Heart left ventricle (tissue), 16 donors: Measurements from ENCODE around the gene ID1. TPM values are rescaled to one million over a fixed set of nuclear protein-coding genes. Genes with fewer than 3 reads are reported as not detected.

Experiments
- ATAC-seq, 4 donors: fragments of 200-7000 bp; cut with Tn5 transposase; one replicate each; pipeline ENCODE4 v1.9.1; 2020 to 2022; ENCODE audit warnings: moderate library complexity in 4 of 4, mild to moderate bottlenecking in 3 of 4, moderate number of reproducible peaks in 1 of 4
- DNase-seq, 5 donors: peaks; one replicate each; pipeline ENCODE4 v3.0.0-alpha.2; 2020
- H3K27ac ChIP-seq, 12 donors: fragments of 200-600 bp; sonication (generic) in 4 of 12; one replicate each; pipeline versions ENCODE4 v1.5.0 to v1.8.0; 2016 to 2022; ENCODE audit warnings: mild to moderate bottlenecking in 2 of 12
- H3K27me3 ChIP-seq, 9 donors: fragments of 200-600 bp; sonication (generic) in 2 of 9; one replicate each; pipeline versions ENCODE4 v1.5.1 to v1.8.0; 2016 to 2022; ENCODE audit warnings: mild to moderate bottlenecking in 3 of 9
- H3K36me3 ChIP-seq, 9 donors: fragments of 200-600 bp; sonication (generic) in 2 of 9; one replicate each; pipeline versions ENCODE4 v1.5.0 to v1.8.0; 2018 to 2022; ENCODE audit warnings: mild to moderate bottlenecking in 2 of 9
- H3K4me1 ChIP-seq, 12 donors: fragments of 200-600 bp; sonication (generic) in 4 of 12; one replicate each; pipeline versions ENCODE4 v1.5.0 to v1.8.0; 2016 to 2022; ENCODE audit warnings: mild to moderate bottlenecking in 3 of 12
- H3K4me3 ChIP-seq, 12 donors: fragments of 200-600 bp; sonication (generic) in 4 of 12; one replicate each; pipeline versions ENCODE4 v1.5.0 to v1.8.0; 2017 to 2022; ENCODE audit warnings: mild to moderate bottlenecking in 9 of 12, moderate library complexity in 4 of 12
- H3K9me3 ChIP-seq, 12 donors: fragments of 200-600 bp; sonication (generic) in 4 of 12; one replicate each; pipeline versions ENCODE4 v1.5.0 to v1.8.0; 2016 to 2022; ENCODE audit warnings: mild to moderate bottlenecking in 1 of 12
- POLR2A ChIP-seq, 2 donors: fragments of 450-650 bp; IDR thresholded peaks; one replicate each; pipeline ENCODE4 v1.6.1; 2017; ENCODE audit warnings: antibody characterized with exemption in 2 of 2, mild to moderate bottlenecking in 2 of 2, moderate library complexity in 2 of 2
- WGBS, 4 donors: extraction: QIAGEN DNeasy Blood & Tissue Kit in 2 of 4; methylation state at CpG; one replicate each; pipeline versions ENCODE4 v1.1.5 to v1.1.7; 2013 to 2018; 5-methylcytosine and 5-hydroxymethylcytosine counted together
- intact Hi-C, 10 donors: fragments of 100-400 bp; cut with DNase I; formaldehyde crosslinking; loops; one replicate each; pipeline versions ENCODE4 v1.11.1 to v1.14.2; 2022
- polyA plus RNA-seq, 2 donors: library from polyadenylated mRNA; stranded (reverse); fragments of 200-250 nt; gene quantifications; one replicate each; pipeline ENCODE4 v1.2.3, GENCODE V29; 2013
- total RNA-seq, 9 donors: library from RNA; depleted of rRNA in 2 of 9; stranded (reverse); fragments of >200 nt in 2 of 9; fragmentation: NEBNext Ultra II Directional in 3 of 9; extraction: Animal tissue kit (Norgen Biotek cat#: 25700) in 3 of 9; gene quantifications; one replicate each; pipeline versions ENCODE4 v1.1.0 to v1.2.4, GENCODE V29; 2016 to 2023
- TF ChIP-seq, protein P1 (sequence below), 12 donors: fragments of 200-600 bp; sonication (generic) in 4 of 12; IDR thresholded peaks; one replicate each; pipeline versions ENCODE4 v1.5.0 to v1.8.0; 2018 to 2022; ENCODE audit warnings: antibody characterized with exemption in 12 of 12, mild to moderate bottlenecking in 5 of 12
- donor health status: ischemic (EF 13 %, LVEDD 7.1; RV severe dilation, severe dysfunction).
- donor health status: healthy with polysubstance abuse.
- donor health status: DM: no; HTN: yes; CAD: no.
- donor health status: DM: no; HTN: no; CAD: no.
- donor health status: ischemic (EF 25% LVEDD 6.9; RV normal size, moderate dysfunction).
- donor health status: ischemic (EF 25% LVEDD 5.7; RV mildly dilated, moderate dysfunction).
- donor health status: healthy.
- donor health status: DM: yes; HTN: yes; CAD: no.
- donor health status: ischemic (EF 35%, LVEDD 5.7; RV mildly dilated, moderate dysfunction).
- donor health status: nonischemic (EF 11% LVEDD 7.7; RV severe dilation, severe dysfunction).
- donor health status: DM: yes; HTN: yes; CAD: no.
- donor health status: PGD.
- donor health status: ischemic (EF 29% LVEDD 5.4; RV normal size, mild dysfunction).
- donor health status: nonischemic (EF 23%, LVEDD 6.1; RV moderate dilation, normal function).

The ID1 gene
- total and polyA plus RNA-seq, 11 donors, result 72.4 to 619 (median 140) TPM

DNA sequence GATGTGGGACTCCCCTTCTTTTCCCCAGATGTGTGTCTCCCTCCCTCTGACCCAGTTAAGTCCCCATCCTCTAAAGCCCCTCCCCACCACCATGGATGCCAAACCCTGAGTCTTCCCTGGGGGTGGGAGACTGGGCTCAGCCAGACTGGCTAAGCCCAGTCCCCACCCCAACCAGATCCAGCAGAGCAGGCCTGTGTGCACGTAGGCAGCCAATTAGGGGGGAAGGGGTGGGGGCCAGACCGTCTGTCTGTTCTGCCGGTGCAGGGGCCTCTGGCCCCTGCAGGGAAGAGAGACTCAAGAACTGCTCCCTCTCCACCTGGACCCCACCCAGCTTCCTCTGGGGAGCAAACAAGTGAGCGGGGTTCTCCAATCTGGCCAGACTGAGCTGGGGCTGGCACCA lies 33.2 kb downstream of the ID1 start:
- DNase-seq (peak in 1 of 5 donors; percentile 33), ATAC-seq (peak in 1 of 4 donors; percentile 12)
- Histone ChIP-seq H3K9me3 (no peaks in the 10 kb centered on the region), H3K4me1 (peaks cover 0 to 12% (median 2%) of the 10 kb centered on the region in 12 donors), H3K4me3 (peak overlapping the region in 11 of 12 donors; percentile 5 to 62 (median 47)), H3K27ac (peak overlapping the region; percentile 3 to 88 (median 74)), H3K36me3 (no peaks in the 10 kb centered on the region), H3K27me3 (peaks cover 0 to 7% (median 0%) of the 10 kb centered on the region in 9 donors)
- intact Hi-C loops, result no loop called here
- no peak for TF ChIP-seq POLR2A (IDR thresholded peaks at IDR 0.05)
- TF ChIP-seq, protein P1, sequence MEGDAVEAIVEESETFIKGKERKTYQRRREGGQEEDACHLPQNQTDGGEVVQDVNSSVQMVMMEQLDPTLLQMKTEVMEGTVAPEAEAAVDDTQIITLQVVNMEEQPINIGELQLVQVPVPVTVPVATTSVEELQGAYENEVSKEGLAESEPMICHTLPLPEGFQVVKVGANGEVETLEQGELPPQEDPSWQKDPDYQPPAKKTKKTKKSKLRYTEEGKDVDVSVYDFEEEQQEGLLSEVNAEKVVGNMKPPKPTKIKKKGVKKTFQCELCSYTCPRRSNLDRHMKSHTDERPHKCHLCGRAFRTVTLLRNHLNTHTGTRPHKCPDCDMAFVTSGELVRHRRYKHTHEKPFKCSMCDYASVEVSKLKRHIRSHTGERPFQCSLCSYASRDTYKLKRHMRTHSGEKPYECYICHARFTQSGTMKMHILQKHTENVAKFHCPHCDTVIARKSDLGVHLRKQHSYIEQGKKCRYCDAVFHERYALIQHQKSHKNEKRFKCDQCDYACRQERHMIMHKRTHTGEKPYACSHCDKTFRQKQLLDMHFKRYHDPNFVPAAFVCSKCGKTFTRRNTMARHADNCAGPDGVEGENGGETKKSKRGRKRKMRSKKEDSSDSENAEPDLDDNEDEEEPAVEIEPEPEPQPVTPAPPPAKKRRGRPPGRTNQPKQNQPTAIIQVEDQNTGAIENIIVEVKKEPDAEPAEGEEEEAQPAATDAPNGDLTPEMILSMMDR (IDR thresholded peaks at IDR 0.05), result no peak
- 61 to 80% (median 72%) methylated on average over 4 of the region's 4 CpGs for WGBS, 4 donors

DNA sequence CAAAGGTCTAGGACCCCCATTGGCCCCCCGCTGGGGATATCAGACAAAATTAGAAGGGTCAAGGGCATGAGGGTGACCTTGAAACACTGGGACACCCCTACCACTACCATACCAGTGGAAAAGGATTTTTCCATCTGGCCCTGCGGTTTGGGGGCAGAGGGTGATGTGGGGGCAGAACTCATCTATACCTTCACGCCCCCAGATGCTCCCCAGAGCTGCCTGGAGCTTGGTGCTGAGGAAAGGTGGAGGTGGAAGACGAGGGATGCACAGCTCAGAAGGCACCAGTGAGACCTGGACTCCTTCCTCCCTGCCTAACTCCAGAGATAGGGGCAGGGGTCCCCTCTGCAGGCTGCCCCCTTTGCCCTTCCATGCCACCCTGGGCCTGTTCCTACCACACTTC lies 33.7 kb downstream of the ID1 start:
- peak overlapping the region in 8 of 12 donors; percentile 26 to 62 (median 54) for H3K4me3 ChIP-seq
- ATAC-seq (no peak), DNase-seq (no peak)
- intact Hi-C loops, result no loop called here
- H3K4me1 ChIP-seq, result peaks cover 0 to 12% (median 2%) of the 10 kb centered on the region in 12 donors
- no peaks in the 10 kb centered on the region for H3K36me3 ChIP-seq
- no peaks in the 10 kb centered on the region for H3K9me3 ChIP-seq
- H3K27me3 ChIP-seq, result peaks cover 0 to 7% (median 0%) of the 10 kb centered on the region in 9 donors
- TF ChIP-seq POLR2A (IDR thresholded peaks at IDR 0.05), result no peak
- TF ChIP-seq, protein P1 (IDR thresholded peaks at IDR 0.05), result no peak
- H3K27ac ChIP-seq, result peak overlapping the region in 11 of 12 donors; percentile 17 to 88 (median 68)
- 78 to 92% (median 85%) methylated on average over 3 to 4 of the region's 4 CpGs for WGBS, 4 donors

DNA sequence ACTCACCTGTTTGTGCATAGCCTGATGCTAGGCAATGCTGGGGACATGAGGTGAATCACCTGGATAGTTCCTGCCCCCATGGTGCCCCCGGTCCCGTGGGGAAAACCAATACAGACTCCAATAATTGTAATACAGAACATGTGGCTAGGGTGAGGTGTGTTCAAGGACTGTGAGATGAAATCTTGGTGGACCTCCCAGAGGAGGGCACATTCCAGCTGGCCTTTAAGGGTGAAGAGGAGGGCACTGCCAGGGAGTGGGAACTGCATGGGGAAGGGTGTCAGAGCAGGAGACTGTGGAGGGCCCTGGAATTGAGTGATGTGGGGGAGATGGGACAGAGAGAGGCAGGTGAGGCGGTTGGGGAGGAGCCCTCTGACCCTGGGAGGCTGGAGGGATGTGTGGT lies 35.2 kb downstream of the ID1 start:
- H3K27ac ChIP-seq, result peak overlapping the region in 1 of 12 donors; percentile 18
- ATAC-seq (no peak), DNase-seq (no peak)
- H3K36me3 ChIP-seq, result no peaks in the 10 kb centered on the region
- H3K9me3 ChIP-seq, result no peaks in the 10 kb centered on the region
- TF ChIP-seq, protein P1 (IDR thresholded peaks at IDR 0.05), result no peak
- H3K4me3 ChIP-seq, result peak overlapping the region in 1 of 12 donors; percentile 12
- H3K4me1 ChIP-seq, result peaks cover 0 to 8% (median 2%) of the 10 kb centered on the region in 12 donors
- intact Hi-C loops, result no loop called here
- H3K27me3 ChIP-seq, result peaks cover 0 to 7% (median 0%) of the 10 kb centered on the region in 9 donors
- 74 to 100% (median 81%) methylated on average over 3 of the region's 3 CpGs for WGBS, 4 donors

DNA sequence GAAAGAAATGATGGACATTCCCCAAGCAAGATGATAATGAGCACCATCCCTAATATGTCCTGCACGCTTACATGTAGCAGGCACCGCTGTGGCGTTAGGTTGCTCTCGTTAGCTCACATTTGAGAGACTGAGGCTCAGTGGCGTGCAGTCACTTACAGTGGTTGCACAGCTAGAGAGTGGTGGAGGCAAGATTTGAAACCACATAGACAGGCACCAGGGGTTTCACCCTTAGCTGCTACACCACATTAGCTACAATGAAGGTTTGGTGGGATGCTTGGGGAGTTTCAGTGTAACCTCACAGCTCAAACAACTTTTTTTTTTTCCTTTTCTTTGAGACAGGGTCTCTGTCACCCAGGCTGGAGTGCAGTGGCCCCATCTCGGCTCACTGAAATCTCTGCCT lies 36.3 kb downstream of the ID1 start:
- TF ChIP-seq, protein P1 (IDR thresholded peaks at IDR 0.05), result no peak
- no peak for TF ChIP-seq POLR2A (IDR thresholded peaks at IDR 0.05)
- Histone ChIP-seq H3K4me1 (peaks cover 0 to 8% (median 2%) of the 10 kb centered on the region in 12 donors), H3K9me3 (no peaks in the 10 kb centered on the region), H3K27me3 (peaks cover 0 to 7% (median 0%) of the 10 kb centered on the region in 9 donors), H3K4me3 (no peak overlapping the region), H3K36me3 (no peaks in the 10 kb centered on the region), H3K27ac (no peak overlapping the region)
- WGBS, 4 donors, result 90 to 95% (median 92%) methylated on average over 6 of the region's 6 CpGs
- DNase-seq (no peak), ATAC-seq (no peak)
- intact Hi-C loops, result no loop called here
